Adrenal gland (tissue), 12 donors: ENCODE results near the gene HOXD13. TPM values are rescaled to one million over a fixed set of nuclear protein-coding genes. Genes with fewer than 3 reads are reported as not detected.

ENCODE experiments used
- DNase-seq, 7 donors: peaks; one replicate each; pipeline ENCODE4 v3.0.0-alpha.2; 2019 to 2020
- H3K27ac ChIP-seq, 5 donors: fragments of 200-600 bp; sonication (generic) in 4 of 5; 1 replicate in 3 of 5; 2 replicates in 2 of 5; pipeline versions ENCODE4 v1.5.1 to v1.8.0; 2016 to 2020; ENCODE audit warnings: mild to moderate bottlenecking in 1 of 5
- H3K27me3 ChIP-seq: fragments of 200-600 bp; 2 replicates; pipeline ENCODE4 v1.8.0; 2021
- H3K36me3 ChIP-seq, 2 donors: fragments of 200-600 bp; replicated peaks in 1 of 2; 1 replicate in 1 of 2; 2 replicates in 1 of 2; pipeline versions ENCODE4 v1.5.1 to v1.8.0; 2018 to 2022
- H3K4me1 ChIP-seq, 2 donors: fragments of 200-600 bp; replicated peaks in 1 of 2; 1 replicate in 1 of 2; 2 replicates in 1 of 2; pipeline versions ENCODE4 v1.5.1 to v1.8.0; 2018 to 2021
- H3K4me3 ChIP-seq, 4 donors: fragments of 200-600 bp; sonication (generic) in 3 of 4; one replicate each; pipeline ENCODE4 v1.5.1; 2016 to 2018
- H3K9me3 ChIP-seq, 3 donors: fragments of 200-600 bp; sonication (generic) in 1 of 3; replicated peaks in 1 of 3; 1 replicate in 2 of 3; 2 replicates in 1 of 3; pipeline versions ENCODE4 v1.5.1 to v1.8.0; 2016 to 2021
- CTCF ChIP-seq, 6 experiments: fragments of 450-650 bp in 4 of 6; fragments of 200-600 bp in 2 of 6; sonication (generic) in 1 of 6; IDR thresholded peaks; 1 replicate in 5 of 6; 2 replicates in 1 of 6; pipeline versions ENCODE4 v1.5.1 to v1.8.0; 2016 to 2021; ENCODE audit warnings: antibody characterized with exemption in 6 of 6, mild to moderate bottlenecking in 2 of 6, moderate library complexity in 1 of 6
- POLR2A ChIP-seq, 2 donors: fragments of 450-650 bp; IDR thresholded peaks; one replicate each; pipeline ENCODE4 v1.6.1; 2017; ENCODE audit warnings: antibody characterized with exemption in 2 of 2, mild to moderate bottlenecking in 2 of 2, moderate library complexity in 1 of 2
- WGBS, 4 donors: extraction: QIAGEN DNeasy Blood & Tissue Kit in 2 of 4; methylation state at CpG; one replicate each; pipeline versions ENCODE4 v1.1.5 to v1.1.7; 2013 to 2017; 5-methylcytosine and 5-hydroxymethylcytosine counted together
- intact Hi-C, 2 donors: fragments of 100-400 bp; cut with DNase I; formaldehyde crosslinking; loops; one replicate each; pipeline versions ENCODE4 v1.14.1 to v1.15.0; 2022 to 2023
- polyA plus RNA-seq, 3 donors: library from polyadenylated mRNA; stranded (reverse); fragments of 200-250 nt in 2 of 3; fragments of 350-450 nt in 1 of 3; fragmentation: Illumina TruSeq in 1 of 3; extraction: RNeasy Lipid Tissue Mini Kit (QIAGEN cat#74804) in 1 of 3; gene quantifications; one replicate each; pipeline ENCODE4 v1.2.3, GENCODE V29; 2013 to 2014
- total RNA-seq, 9 donors: library from RNA; depleted of rRNA in 4 of 9; stranded (reverse); fragments of >200 nt in 4 of 9; fragments of 120-200 nt in 1 of 9; fragmentation: NEBNext Ultra II Directional in 1 of 9; extraction: Animal tissue kit (Norgen Biotek cat#: 25700) in 1 of 9; gene quantifications; one replicate each; pipeline versions ENCODE4 v1.1.0 to v1.2.4, GENCODE V29; 2013 to 2023
- donor health status: healthy with polysubstance abuse.
- donor health status: Bipolar disorder and iron deficiency.
- donor health status: DM: yes; HTN: yes; CAD: no.
- donor health status: DM: no; HTN: no; CAD: no.
- donor health status: DM: no; HTN: no; CAD: no.
- donor health status: DM: yes; HTN: yes; CAD: no.

The HOXD13 gene
- total and polyA plus RNA-seq, 12 donors: not detected

- Histone ChIP-seq H3K9me3 (no peaks in the 10 kb centered on the region), H3K27ac (no peak overlapping the region), H3K27me3 (peaks cover 96% of the 10 kb centered on the region), H3K4me3 (no peak overlapping the region), H3K4me1 (peaks cover 0 to 10% of the 10 kb centered on the region in 2 donors), H3K36me3 (no peaks in the 10 kb centered on the region)
- 8 to 10% (median 9%) methylated on average over 22 to 29 of the region's 29 CpGs for WGBS, 4 donors
- no peak for DNase-seq
- TF ChIP-seq POLR2A (IDR thresholded peaks at IDR 0.05) (no peak), CTCF (IDR thresholded peaks at IDR 0.05) (no peak)
- intact Hi-C loops: no loop called here
Observed at GRCh38 chr2:176072951-176073904, 19.3 kb upstream of the HOXD13 start.

- Histone ChIP-seq H3K27ac (no peak overlapping the region), H3K4me1 (peaks cover 0 to 3% of the 10 kb centered on the region in 2 donors), H3K9me3 (no peaks in the 10 kb centered on the region), H3K27me3 (peaks cover 96% of the 10 kb centered on the region), H3K4me3 (no peak overlapping the region), H3K36me3 (no peaks in the 10 kb centered on the region)
- intact Hi-C loops: no loop called here
- TF ChIP-seq CTCF (IDR thresholded peaks at IDR 0.05): no peak
- no peak for TF ChIP-seq POLR2A (IDR thresholded peaks at IDR 0.05)
- no peak for DNase-seq
- WGBS, 4 donors: 16 to 46% (median 35%) methylated on average over 7 of the region's 7 CpGs
Observed at GRCh38 chr2:176074919-176075425, 17.5 kb upstream of the HOXD13 start.

GRCh38 chr2:176075481-176075880 lies 17.0 kb upstream of the HOXD13 start:
- intact Hi-C loops: no loop called here
- no peak for TF ChIP-seq POLR2A (IDR thresholded peaks at IDR 0.05)
- TF ChIP-seq CTCF (IDR thresholded peaks at IDR 0.05): no peak
- no peak for DNase-seq
- no peaks in the 10 kb centered on the region for H3K36me3 ChIP-seq
- H3K9me3 ChIP-seq: no peaks in the 10 kb centered on the region
- no peak overlapping the region for H3K27ac ChIP-seq
- H3K4me3 ChIP-seq: no peak overlapping the region
- H3K4me1 ChIP-seq: peaks cover 0 to 4% of the 10 kb centered on the region in 2 donors
- peaks cover 98% of the 10 kb centered on the region for H3K27me3 ChIP-seq
- 13 to 14% (median 13%) methylated on average over 15 of the region's 15 CpGs for WGBS, 4 donors

- peaks cover 98% of the 10 kb centered on the region for H3K27me3 ChIP-seq
- H3K4me3 ChIP-seq: no peak overlapping the region
- no peak for DNase-seq
- WGBS, 4 donors: 16 to 26% (median 17%) methylated on average over 7 of the region's 7 CpGs
- intact Hi-C loops: no loop called here
- peaks cover 0 to 4% of the 10 kb centered on the region in 2 donors for H3K4me1 ChIP-seq
- no peak overlapping the region for H3K27ac ChIP-seq
- no peaks in the 10 kb centered on the region for H3K9me3 ChIP-seq
- H3K36me3 ChIP-seq: no peaks in the 10 kb centered on the region
- TF ChIP-seq CTCF (IDR thresholded peaks at IDR 0.05): no peak
- TF ChIP-seq POLR2A (IDR thresholded peaks at IDR 0.05): no peak
Observed at GRCh38 chr2:176076063-176076462, 16.5 kb upstream of the HOXD13 start.
